MM.1S (cell line): Measurements from ENCODE around the gene AIMP2.
"Not testable (repeated sequence)": the region's sequence is repeated elsewhere in the genome, so short reads cannot be mapped to it uniquely, and the experiment has no call there.

ENCODE experiments used
- DNase-seq: peaks from one replicate; pipeline ENCODE4 v3.0.0-alpha.2; 2015
- H2AFZ ChIP-seq: fragments of 300-600 bp; sonication (generic); 2 replicates; pipeline ENCODE4 v1.6.0; 2016; ENCODE audit warnings: antibody characterized with exemption, low read length
- H3F3A ChIP-seq: fragments of 300-600 bp; sonication (generic); 2 replicates; pipeline ENCODE4 v1.6.1; 2016; ENCODE audit warnings: mild to moderate bottlenecking, antibody characterized with exemption, low read length, moderate library complexity, mixed read lengths; ENCODE audit not compliant: insufficient read depth
- H3K27ac ChIP-seq: fragments of 300-600 bp; sonication (generic); 2 replicates; pipeline ENCODE4 v1.5.1; 2016; ENCODE audit warnings: mild to moderate bottlenecking, low read length
- H3K27me3 ChIP-seq: fragments of 300-600 bp; sonication (generic); replicated peaks from 2 replicates; pipeline ENCODE4 v1.6.0; 2016; ENCODE audit warnings: low read length; ENCODE audit not compliant: insufficient read depth
- H3K36me3 ChIP-seq: fragments of 300-600 bp; sonication (generic); replicated peaks from 2 replicates; pipeline ENCODE4 v1.6.1; 2016; ENCODE audit warnings: mild to moderate bottlenecking, low read length, mixed read lengths; ENCODE audit not compliant: insufficient read depth
- H3K4me1 ChIP-seq: fragments of 300-600 bp; sonication (generic); 2 replicates; pipeline ENCODE4 v1.6.1; 2016; ENCODE audit warnings: low read length, mixed read lengths
- H3K4me2 ChIP-seq: fragments of 300-600 bp; sonication (generic); 2 replicates; pipeline ENCODE4 v1.6.0; 2016; ENCODE audit warnings: low read depth, low read length
- H3K4me3 ChIP-seq: fragments of 300-600 bp; sonication (generic); 2 replicates; pipeline ENCODE4 v1.5.1; 2016; ENCODE audit warnings: low read length, mixed read lengths
- H3K79me2 ChIP-seq: fragments of 300-600 bp; sonication (generic); 2 replicates; pipeline ENCODE4 v1.6.1; 2016; ENCODE audit warnings: mixed run types, low read length, mixed read lengths
- H3K9ac ChIP-seq: fragments of 300-600 bp; sonication (generic); 2 replicates; pipeline ENCODE4 v1.6.1; 2016; ENCODE audit warnings: low read length, mixed read lengths
- H3K9me2 ChIP-seq: fragments of 300-600 bp; sonication (generic); replicated peaks from 2 replicates; pipeline ENCODE4 v1.6.1; 2016; ENCODE audit warnings: mild to moderate bottlenecking, low read length, mixed read lengths; ENCODE audit not compliant: insufficient read depth
- H3K9me3 ChIP-seq: fragments of 300-600 bp; sonication (generic); replicated peaks from 2 replicates; pipeline ENCODE4 v1.6.1; 2016; ENCODE audit warnings: mild to moderate bottlenecking, low read length, mixed read lengths; ENCODE audit not compliant: insufficient read depth
- H4K20me1 ChIP-seq: fragments of 300-600 bp; sonication (generic); 2 replicates; pipeline ENCODE4 v1.6.1; 2016; ENCODE audit warnings: mild to moderate bottlenecking, low read length, moderate library complexity, mixed read lengths; ENCODE audit not compliant: insufficient read depth
- EZH2 ChIP-seq: fragments of 300-600 bp; sonication (generic); optimal IDR thresholded peaks from 2 replicates; pipeline ENCODE3; 2017; ENCODE audit warnings: low read depth, mild to moderate bottlenecking, antibody characterized with exemption, low read length, mixed read lengths
- TF ChIP-seq, protein P1 (sequence below): fragments of 300-600 bp; sonication (generic); IDR thresholded peaks from 2 replicates; pipeline ENCODE4 v1.5.1; 2016; ENCODE audit warnings: antibody characterized with exemption, low read length, mixed read lengths

The AIMP2 gene

DNA sequence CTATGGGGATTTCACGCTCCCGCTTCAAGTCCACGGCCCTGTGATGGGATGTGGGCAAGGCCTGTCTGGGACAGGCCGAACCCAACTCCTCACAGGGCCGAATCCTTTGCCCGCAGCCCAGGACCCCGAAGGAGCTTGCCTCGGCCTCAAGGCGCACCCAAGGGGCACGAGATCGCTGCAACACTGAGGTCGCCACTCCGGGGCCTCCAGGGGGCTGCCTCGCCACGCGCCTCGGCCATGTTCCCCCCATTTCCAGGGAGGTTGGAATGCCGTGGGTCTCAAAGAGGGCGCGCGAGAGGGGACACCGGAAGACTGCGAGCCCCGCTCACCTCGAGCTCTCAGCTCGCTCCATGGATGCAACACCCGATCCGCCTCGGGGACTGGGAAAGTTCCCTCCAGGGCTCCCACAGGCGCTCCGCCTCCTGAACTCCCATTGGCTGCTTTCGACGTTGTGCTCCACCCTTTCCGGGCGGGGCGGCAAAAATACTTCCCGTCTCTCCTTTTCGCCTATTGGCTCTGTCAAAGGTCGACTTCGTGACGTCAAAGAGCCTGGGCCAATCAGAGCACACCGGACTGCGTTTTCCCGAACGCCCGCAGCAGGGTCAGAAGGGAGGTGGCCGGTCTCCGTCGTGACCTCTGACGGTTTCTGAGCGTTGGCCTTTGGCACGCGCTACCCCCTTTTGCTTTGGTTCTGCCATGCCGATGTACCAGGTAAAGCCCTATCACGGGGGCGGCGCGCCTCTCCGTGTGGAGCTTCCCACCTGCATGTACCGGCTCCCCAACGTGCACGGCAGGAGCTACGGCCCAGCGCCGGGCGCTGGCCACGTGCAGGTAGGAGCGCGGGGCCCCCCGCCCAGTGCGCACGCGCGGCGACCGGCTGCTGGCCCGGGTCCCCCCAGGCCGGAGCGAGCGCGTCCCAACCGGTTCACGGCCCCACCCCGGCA is at the start of gene AIMP2, which contains the start of gene PMS2:
Gene AIMP2 (plus strand): TSS at position 605 of the 944 bp plus-strand sequence. CDS start 92 bp downstream, at position 697.
Gene PMS2 (minus strand): TSS at position 382 of the 944 bp plus-strand sequence. CDS start 30 bp downstream, at position 352.
- no peaks in the 10 kb centered on the region for H3K36me3 ChIP-seq
- H3K4me3 ChIP-seq, result peak within 1 kb of the TSS; percentile 97
- no peaks in the 10 kb centered on the region for H3K4me1 ChIP-seq
- peak within 1 kb of the TSS; percentile 89 for H3K27ac ChIP-seq
- no peaks in the 10 kb centered on the region for H3K9me3 ChIP-seq
- H3K27me3 ChIP-seq, result no peaks in the 10 kb centered on the region
- H2AFZ ChIP-seq, result peak within 1 kb of the TSS; percentile 90
- H3K9me2 ChIP-seq, result no peaks in the 10 kb centered on the region
- TF ChIP-seq, protein P1, sequence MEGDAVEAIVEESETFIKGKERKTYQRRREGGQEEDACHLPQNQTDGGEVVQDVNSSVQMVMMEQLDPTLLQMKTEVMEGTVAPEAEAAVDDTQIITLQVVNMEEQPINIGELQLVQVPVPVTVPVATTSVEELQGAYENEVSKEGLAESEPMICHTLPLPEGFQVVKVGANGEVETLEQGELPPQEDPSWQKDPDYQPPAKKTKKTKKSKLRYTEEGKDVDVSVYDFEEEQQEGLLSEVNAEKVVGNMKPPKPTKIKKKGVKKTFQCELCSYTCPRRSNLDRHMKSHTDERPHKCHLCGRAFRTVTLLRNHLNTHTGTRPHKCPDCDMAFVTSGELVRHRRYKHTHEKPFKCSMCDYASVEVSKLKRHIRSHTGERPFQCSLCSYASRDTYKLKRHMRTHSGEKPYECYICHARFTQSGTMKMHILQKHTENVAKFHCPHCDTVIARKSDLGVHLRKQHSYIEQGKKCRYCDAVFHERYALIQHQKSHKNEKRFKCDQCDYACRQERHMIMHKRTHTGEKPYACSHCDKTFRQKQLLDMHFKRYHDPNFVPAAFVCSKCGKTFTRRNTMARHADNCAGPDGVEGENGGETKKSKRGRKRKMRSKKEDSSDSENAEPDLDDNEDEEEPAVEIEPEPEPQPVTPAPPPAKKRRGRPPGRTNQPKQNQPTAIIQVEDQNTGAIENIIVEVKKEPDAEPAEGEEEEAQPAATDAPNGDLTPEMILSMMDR, result peak; percentile 14; the same call in 1 of the 2 replicates
- no peak for TF ChIP-seq EZH2
- H3K9ac ChIP-seq, result peak within 1 kb of the TSS; percentile 91
- H3F3A ChIP-seq, result peaks cover 5% of the 10 kb centered on the region; the same call in 1 of the 2 replicates
- peak within 1 kb of the TSS; percentile 69 for H3K4me2 ChIP-seq
- peaks cover 44% of the 10 kb centered on the region for H3K79me2 ChIP-seq
- H4K20me1 ChIP-seq, result no peaks in the 10 kb centered on the region
- DNase-seq, result peak; percentile 99

DNA sequence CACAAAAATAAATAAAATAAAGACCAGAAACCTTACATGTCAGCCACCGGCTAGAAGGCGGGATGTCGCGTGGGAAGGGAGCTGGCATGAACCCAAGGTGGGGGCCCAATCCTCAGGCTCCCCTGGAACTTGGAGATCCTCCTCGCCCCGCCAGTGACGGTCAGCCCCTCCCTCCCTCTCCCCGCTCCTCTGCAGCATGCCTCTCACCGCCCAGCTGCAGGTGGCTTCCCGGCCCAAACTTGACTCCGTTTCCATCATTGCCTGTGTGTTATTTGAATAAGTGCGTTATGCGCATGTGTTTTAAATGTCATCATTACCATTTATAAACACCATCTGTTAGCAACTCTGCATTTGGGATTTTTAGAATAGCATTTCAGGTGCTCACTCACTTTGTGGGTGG is 45.9 kb upstream of the AIMP2 start:
- not testable (repeated sequence) for H3F3A ChIP-seq, H3K4me2 ChIP-seq, H3K4me3 ChIP-seq, H3K4me1 ChIP-seq, H3K27me3 ChIP-seq, H3K9me3 ChIP-seq, H2AFZ ChIP-seq, H3K9me2 ChIP-seq, H3K9ac ChIP-seq, H3K27ac ChIP-seq, H3K79me2 ChIP-seq, H4K20me1 ChIP-seq, H3K36me3 ChIP-seq, DNase-seq

DNA sequence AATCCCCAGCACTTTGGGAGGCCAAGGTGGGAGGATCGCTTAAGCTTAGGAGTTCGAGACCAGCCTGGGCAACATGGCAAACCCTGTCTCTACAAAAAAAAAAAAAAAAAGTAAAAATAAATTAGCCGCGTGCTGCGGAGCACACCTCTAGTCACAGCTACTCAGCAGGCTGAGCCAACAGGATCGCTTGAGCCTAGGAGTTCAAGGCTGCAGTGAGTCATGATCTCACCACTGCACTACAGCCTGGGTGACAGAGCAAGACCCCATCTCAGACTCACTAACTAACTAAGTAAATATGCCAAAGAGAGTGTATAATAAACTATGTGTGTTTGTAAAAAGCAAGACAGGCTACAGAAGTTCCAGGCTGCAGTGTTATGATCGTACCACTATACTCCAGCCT is 45.3 kb upstream of the AIMP2 start:
- H3K4me3 ChIP-seq, H3K9me3 ChIP-seq, H3K4me1 ChIP-seq, H3K36me3 ChIP-seq, H3K79me2 ChIP-seq, H4K20me1 ChIP-seq, H3K4me2 ChIP-seq, DNase-seq, H2AFZ ChIP-seq, H3K9me2 ChIP-seq, H3K9ac ChIP-seq, H3F3A ChIP-seq, H3K27me3 ChIP-seq, H3K27ac ChIP-seq: not testable (repeated sequence)

DNA sequence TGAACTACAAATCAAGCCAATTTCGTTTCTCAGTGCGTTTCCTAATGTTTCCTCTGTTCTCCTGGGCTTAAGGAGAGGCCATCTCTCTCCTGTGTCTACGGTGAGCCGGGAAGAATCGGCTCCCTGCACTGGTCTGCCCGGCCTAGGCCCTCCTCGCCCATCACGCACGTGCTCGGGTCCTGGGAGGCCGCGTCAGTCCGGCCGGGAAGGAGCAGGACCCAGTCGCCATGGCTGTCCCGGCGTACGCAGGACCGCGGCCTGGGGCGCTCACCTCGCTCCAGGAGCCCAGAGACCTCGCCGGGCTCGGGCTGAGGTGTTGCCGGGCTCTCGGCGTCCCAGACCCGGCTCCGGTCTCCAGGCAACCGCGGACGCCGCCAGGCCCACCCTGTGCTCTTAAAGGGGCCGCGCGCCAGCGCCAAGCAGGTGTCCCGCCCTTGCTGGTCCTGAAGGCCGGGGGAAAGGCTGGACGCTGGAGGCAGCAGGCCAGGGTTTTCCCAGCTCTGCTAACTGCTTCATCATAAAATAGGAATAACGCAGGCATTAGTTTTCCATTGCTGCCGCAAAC is 38.6 kb upstream of the AIMP2 start, which contains the start of gene RSPH10B:
Gene RSPH10B (minus strand): TSS at position 343 of the 565 bp plus-strand sequence. CDS start 3,573 bp downstream, outside the sequence.
- H3K9me2 ChIP-seq, H3K9me3 ChIP-seq, DNase-seq, H3K4me1 ChIP-seq, H3K9ac ChIP-seq, H3K36me3 ChIP-seq, H3K27ac ChIP-seq, H3K27me3 ChIP-seq, H2AFZ ChIP-seq, H3K79me2 ChIP-seq, H3K4me2 ChIP-seq, H3K4me3 ChIP-seq, H3F3A ChIP-seq, H4K20me1 ChIP-seq: not testable (repeated sequence)

DNA sequence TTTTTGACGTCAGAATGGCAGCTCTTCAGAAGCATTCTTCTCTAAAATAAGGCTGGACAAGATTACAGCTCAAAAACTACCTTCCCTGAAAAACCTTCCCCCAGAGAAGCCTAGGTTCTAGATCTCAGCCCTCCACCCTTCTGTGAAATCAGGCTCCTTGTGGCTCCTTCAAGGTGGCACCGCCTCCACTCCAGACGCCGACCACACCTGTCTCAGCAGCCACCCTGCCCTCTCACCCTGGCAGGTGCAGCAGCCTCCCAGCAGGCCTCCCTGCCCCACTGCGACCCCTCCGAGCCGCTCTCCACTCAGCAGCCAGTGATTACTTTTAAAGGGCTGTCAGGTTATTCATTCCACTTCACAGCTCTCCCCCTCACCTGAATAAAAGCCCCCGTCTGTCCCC is 35.5 kb upstream of the AIMP2 start:
- not testable (repeated sequence) for H3K4me1 ChIP-seq, H2AFZ ChIP-seq, H3K36me3 ChIP-seq, H3K27ac ChIP-seq, H3K4me3 ChIP-seq, H3F3A ChIP-seq, DNase-seq, H3K9ac ChIP-seq, H4K20me1 ChIP-seq, H3K79me2 ChIP-seq, H3K9me2 ChIP-seq, H3K9me3 ChIP-seq, H3K4me2 ChIP-seq, H3K27me3 ChIP-seq

DNA sequence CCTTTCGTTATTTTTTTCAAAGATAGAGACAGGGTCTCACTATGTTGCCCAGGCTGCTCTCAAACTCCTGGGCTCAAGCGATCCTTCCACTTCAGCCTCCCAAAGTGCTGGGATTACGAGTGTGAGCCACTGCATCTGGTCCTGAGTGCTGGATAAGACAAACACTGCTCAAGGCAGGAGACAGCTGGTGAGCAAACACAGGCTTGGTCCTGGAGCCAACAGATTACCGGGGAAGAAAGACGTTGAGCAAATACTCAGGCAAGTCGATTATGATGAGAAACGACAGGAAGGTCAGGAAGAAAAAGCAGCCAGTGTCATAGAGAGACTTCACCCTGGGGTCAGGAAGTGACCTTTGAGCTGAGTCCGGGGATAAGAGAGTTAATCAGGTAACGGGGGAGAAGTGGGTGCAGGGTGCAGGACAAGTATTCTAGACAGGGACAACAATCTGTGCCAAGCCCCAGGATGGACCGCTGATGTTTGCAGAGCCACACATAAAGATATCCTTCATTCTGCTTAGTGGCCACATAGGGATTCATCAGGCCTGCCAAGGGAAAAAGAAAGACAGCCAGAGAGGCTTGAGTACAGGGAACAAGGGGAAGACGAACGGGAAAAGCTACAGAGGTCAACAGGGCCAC is 29.3 kb upstream of the AIMP2 start:
- not testable (repeated sequence) for H2AFZ ChIP-seq, H3F3A ChIP-seq, H3K27ac ChIP-seq, H3K36me3 ChIP-seq, DNase-seq, H3K4me1 ChIP-seq, H3K9ac ChIP-seq, H3K9me3 ChIP-seq, H4K20me1 ChIP-seq, H3K79me2 ChIP-seq, H3K27me3 ChIP-seq, H3K4me3 ChIP-seq, H3K9me2 ChIP-seq, H3K4me2 ChIP-seq
